Immature natural killer cell (primary cell): ENCODE results near the gene SAXO2. TPM values are rescaled to one million over a fixed set of nuclear protein-coding genes. Genes with fewer than 3 reads are reported as not detected.
"Not testable (repeated sequence)": the region's sequence is repeated elsewhere in the genome, so short reads cannot be mapped to it uniquely, and the experiment has no call there.

Source experiments
- DNase-seq, 3 donors: peaks; one replicate each; pipeline ENCODE4 v3.0.0; 2022; ENCODE audit warnings: mixed read lengths in 1 of 3
- H3K27ac Mint-ChIP-seq, 6 donors: one replicate each; pipeline ENCODE4 v1.8.0; 2020; ENCODE audit warnings: mixed read lengths in 6 of 6, mild to moderate bottlenecking in 5 of 6, inconsistent platforms in 4 of 6, moderate library complexity in 3 of 6
- H3K27me3 Mint-ChIP-seq, 3 donors: one replicate each; pipeline ENCODE4 v1.8.0; 2020 to 2021; ENCODE audit warnings: low read depth in 3 of 3, mild to moderate bottlenecking in 3 of 3, mixed read lengths in 3 of 3, moderate library complexity in 3 of 3, inconsistent platforms in 1 of 3
- H3K36me3 Mint-ChIP-seq, 3 donors: one replicate each; pipeline ENCODE4 v1.8.0; 2020; ENCODE audit warnings: mixed read lengths in 3 of 3, inconsistent platforms in 2 of 3, mild to moderate bottlenecking in 2 of 3
- H3K4me1 Mint-ChIP-seq, 2 donors: one replicate each; pipeline ENCODE4 v1.8.0; 2020; ENCODE audit warnings: inconsistent platforms in 2 of 2, mild to moderate bottlenecking in 2 of 2, mixed read lengths in 2 of 2, moderate library complexity in 1 of 2
- H3K4me3 Mint-ChIP-seq, 5 donors: one replicate each; pipeline ENCODE4 v1.8.0; 2020; ENCODE audit warnings: mild to moderate bottlenecking in 5 of 5, mixed read lengths in 5 of 5, inconsistent platforms in 3 of 5, moderate library complexity in 3 of 5
- H3K9me3 Mint-ChIP-seq, 6 donors: one replicate each; pipeline ENCODE4 v1.8.0; 2020; ENCODE audit warnings: mild to moderate bottlenecking in 6 of 6, mixed read lengths in 6 of 6, inconsistent platforms in 4 of 6, moderate library complexity in 3 of 6
- polyA plus RNA-seq, 3 donors: library from polyadenylated mRNA; unstranded; fragments of 300-500 nt; fragmentation: Illumina TruSeq; gene quantifications; one replicate each; pipeline ENCODE4 v1.2.3, GENCODE V29; 2021

The SAXO2 gene
- polyA plus RNA-seq, 3 donors from 2014 or later, result 0.11 to 2.3 TPM; not detected in 1

GRCh38 chr15:82312586-82313349 lies 50.1 kb downstream of the SAXO2 start:
- DNase-seq, result no peak
- H3K4me3 Mint-ChIP-seq, result no peak overlapping the region
- no peaks in the 10 kb centered on the region for H3K4me1 Mint-ChIP-seq
- peaks cover 0 to 8% (median 0%) of the 10 kb centered on the region in 6 donors for H3K9me3 Mint-ChIP-seq
- no peaks in the 10 kb centered on the region for H3K36me3 Mint-ChIP-seq
- no peak overlapping the region for H3K27ac Mint-ChIP-seq
- peaks cover 2 to 9% (median 2%) of the 10 kb centered on the region in 3 donors for H3K27me3 Mint-ChIP-seq

- Mint-ChIP-seq H3K27me3 (peaks cover 2 to 9% (median 2%) of the 10 kb centered on the region in 3 donors), H3K27ac (no peak overlapping the region), H3K9me3 (peaks cover 0 to 8% (median 0%) of the 10 kb centered on the region in 6 donors), H3K4me1 (no peaks in the 10 kb centered on the region), H3K36me3 (no peaks in the 10 kb centered on the region), H3K4me3 (no peak overlapping the region)
- DNase-seq, result no peak
These were observed 50.8 kb downstream of the SAXO2 start for GRCh38 chr15:82313446-82313845.

- H3K4me1 Mint-ChIP-seq, DNase-seq, H3K27ac Mint-ChIP-seq, H3K4me3 Mint-ChIP-seq, H3K27me3 Mint-ChIP-seq, H3K36me3 Mint-ChIP-seq, H3K9me3 Mint-ChIP-seq: not testable (repeated sequence)
These were observed 51.5 kb downstream of the SAXO2 start for GRCh38 chr15:82313951-82314768.

GRCh38 chr15:82314769-82315518 lies 52.3 kb downstream of the SAXO2 start:
- peaks cover 0 to 8% (median 0%) of the 10 kb centered on the region in 6 donors for H3K9me3 Mint-ChIP-seq
- peaks cover 2 to 6% (median 2%) of the 10 kb centered on the region in 3 donors for H3K27me3 Mint-ChIP-seq
- H3K4me1 Mint-ChIP-seq, result no peaks in the 10 kb centered on the region
- H3K36me3 Mint-ChIP-seq, result no peaks in the 10 kb centered on the region
- no peak for DNase-seq
- no peak overlapping the region for H3K4me3 Mint-ChIP-seq
- H3K27ac Mint-ChIP-seq, result no peak overlapping the region

GRCh38 chr15:82315519-82316246 lies 53.1 kb downstream of the SAXO2 start:
- H3K4me1 Mint-ChIP-seq, result no peaks in the 10 kb centered on the region

GRCh38 chr15:82316247-82317090 lies 53.9 kb downstream of the SAXO2 start:
- H3K36me3 Mint-ChIP-seq, H3K27me3 Mint-ChIP-seq, DNase-seq, H3K4me1 Mint-ChIP-seq, H3K9me3 Mint-ChIP-seq, H3K4me3 Mint-ChIP-seq, H3K27ac Mint-ChIP-seq: not testable (repeated sequence)

More at GRCh38 chr15:82315519-82316246, 53.1 kb downstream of the SAXO2 start:
- peaks cover 0 to 6% (median 2%) of the 10 kb centered on the region in 3 donors for H3K27me3 Mint-ChIP-seq
- H3K36me3 Mint-ChIP-seq, result no peaks in the 10 kb centered on the region
- no peak overlapping the region for H3K4me3 Mint-ChIP-seq
- DNase-seq, result no peak
- H3K9me3 Mint-ChIP-seq, result peaks cover 0 to 4% (median 0%) of the 10 kb centered on the region in 6 donors
- H3K27ac Mint-ChIP-seq, result no peak overlapping the region

- H3K27ac Mint-ChIP-seq, result no peak overlapping the region
- no peaks in the 10 kb centered on the region for H3K36me3 Mint-ChIP-seq
- peaks cover 0 to 6% (median 0%) of the 10 kb centered on the region in 3 donors for H3K27me3 Mint-ChIP-seq
- no peak for DNase-seq
- H3K4me1 Mint-ChIP-seq, result no peaks in the 10 kb centered on the region
- no peaks in the 10 kb centered on the region for H3K9me3 Mint-ChIP-seq
- H3K4me3 Mint-ChIP-seq, result no peak overlapping the region
These were observed 54.5 kb downstream of the SAXO2 start for GRCh38 chr15:82317091-82317489.

- not testable (repeated sequence) for H3K27me3 Mint-ChIP-seq, H3K36me3 Mint-ChIP-seq, H3K27ac Mint-ChIP-seq, H3K4me1 Mint-ChIP-seq, H3K9me3 Mint-ChIP-seq, DNase-seq, H3K4me3 Mint-ChIP-seq
These were observed 54.9 kb downstream of the SAXO2 start for GRCh38 chr15:82317516-82317915.

- H3K36me3 Mint-ChIP-seq, H3K4me1 Mint-ChIP-seq, DNase-seq, H3K27ac Mint-ChIP-seq, H3K4me3 Mint-ChIP-seq, H3K27me3 Mint-ChIP-seq, H3K9me3 Mint-ChIP-seq: not testable (repeated sequence)
These were observed 55.7 kb downstream of the SAXO2 start for GRCh38 chr15:82318281-82318680.

- H3K4me1 Mint-ChIP-seq, H3K9me3 Mint-ChIP-seq, H3K27me3 Mint-ChIP-seq, H3K4me3 Mint-ChIP-seq, H3K27ac Mint-ChIP-seq, DNase-seq, H3K36me3 Mint-ChIP-seq: not testable (repeated sequence)
These were observed 57.1 kb downstream of the SAXO2 start for GRCh38 chr15:82319522-82320278.

- H3K36me3 Mint-ChIP-seq, H3K27ac Mint-ChIP-seq, H3K9me3 Mint-ChIP-seq, H3K4me1 Mint-ChIP-seq, DNase-seq, H3K27me3 Mint-ChIP-seq, H3K4me3 Mint-ChIP-seq: not testable (repeated sequence)
These were observed 58.2 kb downstream of the SAXO2 start for GRCh38 chr15:82320861-82321260.

GRCh38 chr15:82322488-82322887 lies 59.9 kb downstream of the SAXO2 start:
- H3K36me3 Mint-ChIP-seq, DNase-seq, H3K27me3 Mint-ChIP-seq, H3K27ac Mint-ChIP-seq, H3K4me3 Mint-ChIP-seq, H3K9me3 Mint-ChIP-seq, H3K4me1 Mint-ChIP-seq: not testable (repeated sequence)
